Adrenal gland (tissue), 12 donors: ENCODE results near the gene RASGRF2. TPM values are rescaled to one million over a fixed set of nuclear protein-coding genes. Genes with fewer than 3 reads are reported as not detected.

ENCODE experiments used
- DNase-seq, 7 donors: peaks; one replicate each; pipeline ENCODE4 v3.0.0-alpha.2; 2019 to 2020
- H3K27ac ChIP-seq, 5 donors: fragments of 200-600 bp; sonication (generic) in 4 of 5; 1 replicate in 3 of 5; 2 replicates in 2 of 5; pipeline versions ENCODE4 v1.5.1 to v1.8.0; 2016 to 2020; ENCODE audit warnings: mild to moderate bottlenecking in 1 of 5
- H3K27me3 ChIP-seq: fragments of 200-600 bp; 2 replicates; pipeline ENCODE4 v1.8.0; 2021
- H3K36me3 ChIP-seq, 2 donors: fragments of 200-600 bp; replicated peaks in 1 of 2; 1 replicate in 1 of 2; 2 replicates in 1 of 2; pipeline versions ENCODE4 v1.5.1 to v1.8.0; 2018 to 2022
- H3K4me1 ChIP-seq, 2 donors: fragments of 200-600 bp; replicated peaks in 1 of 2; 1 replicate in 1 of 2; 2 replicates in 1 of 2; pipeline versions ENCODE4 v1.5.1 to v1.8.0; 2018 to 2021
- H3K4me3 ChIP-seq, 4 donors: fragments of 200-600 bp; sonication (generic) in 3 of 4; one replicate each; pipeline ENCODE4 v1.5.1; 2016 to 2018
- H3K9me3 ChIP-seq, 3 donors: fragments of 200-600 bp; sonication (generic) in 1 of 3; replicated peaks in 1 of 3; 1 replicate in 2 of 3; 2 replicates in 1 of 3; pipeline versions ENCODE4 v1.5.1 to v1.8.0; 2016 to 2021
- CTCF ChIP-seq, 6 experiments: fragments of 450-650 bp in 4 of 6; fragments of 200-600 bp in 2 of 6; sonication (generic) in 1 of 6; IDR thresholded peaks; 1 replicate in 5 of 6; 2 replicates in 1 of 6; pipeline versions ENCODE4 v1.5.1 to v1.8.0; 2016 to 2021; ENCODE audit warnings: antibody characterized with exemption in 6 of 6, mild to moderate bottlenecking in 2 of 6, moderate library complexity in 1 of 6
- POLR2A ChIP-seq, 2 donors: fragments of 450-650 bp; IDR thresholded peaks; one replicate each; pipeline ENCODE4 v1.6.1; 2017; ENCODE audit warnings: antibody characterized with exemption in 2 of 2, mild to moderate bottlenecking in 2 of 2, moderate library complexity in 1 of 2
- WGBS, 4 donors: extraction: QIAGEN DNeasy Blood & Tissue Kit in 2 of 4; methylation state at CpG; one replicate each; pipeline versions ENCODE4 v1.1.5 to v1.1.7; 2013 to 2017; 5-methylcytosine and 5-hydroxymethylcytosine counted together
- intact Hi-C, 2 donors: fragments of 100-400 bp; cut with DNase I; formaldehyde crosslinking; loops; one replicate each; pipeline versions ENCODE4 v1.14.1 to v1.15.0; 2022 to 2023
- polyA plus RNA-seq, 3 donors: library from polyadenylated mRNA; stranded (reverse); fragments of 200-250 nt in 2 of 3; fragments of 350-450 nt in 1 of 3; fragmentation: Illumina TruSeq in 1 of 3; extraction: RNeasy Lipid Tissue Mini Kit (QIAGEN cat#74804) in 1 of 3; gene quantifications; one replicate each; pipeline ENCODE4 v1.2.3, GENCODE V29; 2013 to 2014
- total RNA-seq, 9 donors: library from RNA; depleted of rRNA in 4 of 9; stranded (reverse); fragments of >200 nt in 4 of 9; fragments of 120-200 nt in 1 of 9; fragmentation: NEBNext Ultra II Directional in 1 of 9; extraction: Animal tissue kit (Norgen Biotek cat#: 25700) in 1 of 9; gene quantifications; one replicate each; pipeline versions ENCODE4 v1.1.0 to v1.2.4, GENCODE V29; 2013 to 2023
- donor health status: healthy with polysubstance abuse.
- donor health status: Bipolar disorder and iron deficiency.
- donor health status: DM: yes; HTN: yes; CAD: no.
- donor health status: DM: no; HTN: no; CAD: no.
- donor health status: DM: no; HTN: no; CAD: no.
- donor health status: DM: yes; HTN: yes; CAD: no.

Gene RASGRF2
- total and polyA plus RNA-seq, 12 donors = 0.33 to 5.7 (median 2.4) TPM

DNA sequence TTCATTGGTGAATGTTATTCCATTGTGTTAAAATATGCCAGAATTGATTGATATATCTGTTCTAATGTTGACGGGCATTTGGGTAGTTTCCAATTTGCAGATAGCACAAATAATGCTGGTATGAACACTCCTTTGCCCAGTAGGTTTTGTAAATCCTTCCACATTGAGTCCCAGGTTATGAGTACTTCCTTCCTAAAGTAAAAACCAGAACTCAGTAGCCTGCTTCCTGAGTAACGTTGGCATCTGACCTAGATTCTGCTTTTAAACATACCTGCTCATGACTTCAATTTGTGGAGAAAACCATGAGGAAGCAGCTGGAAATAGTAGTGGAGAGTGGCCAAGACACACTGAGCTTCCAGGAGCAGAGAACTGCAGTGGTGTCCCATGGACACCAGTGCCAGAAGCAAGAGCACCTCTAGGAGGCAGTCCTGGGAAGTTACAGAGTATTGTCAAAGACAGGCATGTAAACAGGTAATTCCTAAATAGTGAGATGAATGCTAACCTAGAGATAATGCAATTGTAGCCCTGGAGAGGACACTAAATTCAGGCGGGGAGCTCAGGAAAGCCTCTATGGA lies 24.3 kb upstream of the RASGRF2 start:
- DNase-seq = no peak
- intact Hi-C loops = no loop called here
- H3K27ac ChIP-seq = no peak overlapping the region
- H3K36me3 ChIP-seq = no peaks in the 10 kb centered on the region
- H3K4me1 ChIP-seq = no peaks in the 10 kb centered on the region
- no peak overlapping the region for H3K4me3 ChIP-seq
- H3K27me3 ChIP-seq = no peaks in the 10 kb centered on the region
- H3K9me3 ChIP-seq = no peaks in the 10 kb centered on the region
- no peak for TF ChIP-seq CTCF (IDR thresholded peaks at IDR 0.05)
- no peak for TF ChIP-seq POLR2A (IDR thresholded peaks at IDR 0.05)
- WGBS, 4 donors = 52 to 65% (median 57%) methylated on average over 3 of the region's 3 CpGs

DNA sequence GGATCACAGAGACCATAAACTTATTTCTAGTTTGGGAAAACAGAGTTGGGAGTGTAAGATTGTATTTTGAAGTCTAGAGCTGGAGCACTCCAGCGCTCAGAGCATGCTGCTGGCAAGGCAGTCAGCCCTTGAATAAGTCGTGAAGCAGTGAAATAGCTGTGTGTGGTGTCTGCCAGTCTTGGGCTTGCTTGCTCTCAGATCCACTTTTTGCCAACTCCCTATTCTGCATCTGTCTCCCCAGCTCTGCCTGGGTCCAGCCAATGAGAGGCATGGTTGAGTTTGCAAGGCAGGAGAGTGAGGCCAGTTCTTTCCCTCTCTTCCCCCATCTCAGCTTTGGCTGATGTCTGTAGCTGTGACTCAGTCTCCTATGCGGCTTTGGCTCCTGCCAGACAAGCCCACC lies 23.3 kb upstream of the RASGRF2 start:
- DNase-seq = no peak
- H3K36me3 ChIP-seq = no peaks in the 10 kb centered on the region
- H3K27me3 ChIP-seq = no peaks in the 10 kb centered on the region
- WGBS, 4 donors = 84 to 90% (median 88%) methylated on average over 3 of the region's 3 CpGs
- no peak overlapping the region for H3K4me3 ChIP-seq
- H3K4me1 ChIP-seq = no peaks in the 10 kb centered on the region
- H3K9me3 ChIP-seq = no peaks in the 10 kb centered on the region
- TF ChIP-seq POLR2A (IDR thresholded peaks at IDR 0.05) (no peak), CTCF (IDR thresholded peaks at IDR 0.05) (no peak)
- no peak overlapping the region for H3K27ac ChIP-seq
- intact Hi-C loops = no loop called here

DNA sequence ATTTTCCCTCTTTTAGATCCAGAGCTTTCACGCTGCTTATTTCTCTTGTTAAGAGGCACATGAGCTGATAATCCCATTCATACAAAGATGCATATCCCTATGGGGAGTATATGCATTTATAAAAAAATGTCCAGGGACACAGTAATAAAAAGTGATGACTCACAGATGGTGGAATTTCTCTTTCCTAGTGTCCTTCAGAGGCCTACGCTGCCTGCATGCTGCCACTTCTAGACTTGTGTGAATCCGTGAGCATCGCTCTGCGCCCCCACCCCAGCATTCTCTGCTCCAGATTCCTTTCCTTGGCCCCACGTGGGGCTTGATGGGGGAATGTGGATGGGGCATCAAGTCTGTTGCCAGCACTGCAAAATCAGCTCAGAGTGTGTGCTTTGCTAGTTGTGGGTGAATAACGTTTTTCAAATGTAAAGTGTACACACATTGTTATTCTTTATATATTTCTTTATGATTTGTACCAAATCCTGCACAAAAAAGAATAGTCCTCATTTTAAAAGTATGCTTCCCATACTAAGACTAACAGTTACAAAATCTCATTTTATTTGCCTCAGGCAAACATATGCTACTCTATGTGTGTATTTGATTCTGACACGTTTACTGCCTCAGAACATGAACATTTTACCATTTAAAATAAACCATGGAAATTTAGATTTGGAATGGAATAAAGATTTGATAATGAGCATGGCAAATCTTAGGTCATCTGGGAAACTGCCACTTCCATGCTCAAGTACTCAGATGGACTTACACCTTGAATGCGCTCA lies 22.4 kb upstream of the RASGRF2 start:
- no peaks in the 10 kb centered on the region for H3K4me1 ChIP-seq
- intact Hi-C loops = no loop called here
- H3K36me3 ChIP-seq = no peaks in the 10 kb centered on the region
- H3K4me3 ChIP-seq = no peak overlapping the region
- H3K9me3 ChIP-seq = no peaks in the 10 kb centered on the region
- no peaks in the 10 kb centered on the region for H3K27me3 ChIP-seq
- 65 to 68% (median 66%) methylated on average over 9 of the region's 9 CpGs for WGBS, 4 donors
- DNase-seq = no peak
- TF ChIP-seq POLR2A (IDR thresholded peaks at IDR 0.05) (no peak), CTCF (IDR thresholded peaks at IDR 0.05) (no peak)
- no peak overlapping the region for H3K27ac ChIP-seq

- Histone ChIP-seq H3K4me3 (no peak overlapping the region), H3K9me3 (no peaks in the 10 kb centered on the region), H3K27me3 (no peaks in the 10 kb centered on the region), H3K27ac (no peak overlapping the region), H3K36me3 (no peaks in the 10 kb centered on the region), H3K4me1 (no peaks in the 10 kb centered on the region)
- intact Hi-C loops = no loop called here
- no peak for TF ChIP-seq CTCF (IDR thresholded peaks at IDR 0.05)
- TF ChIP-seq POLR2A (IDR thresholded peaks at IDR 0.05) = no peak
- WGBS, 4 donors = 67 to 95% (median 89%) methylated on average over 1 of the region's 1 CpG
- DNase-seq = no peak
These were observed 18.7 kb upstream of the RASGRF2 start for GRCh38 chr5:80941496-80941895.
